HG02973 (cell line): Measurements from ENCODE around the gene CLCN2.
"Not testable (repeated sequence)": the region's sequence is repeated elsewhere in the genome, so short reads cannot be mapped to it uniquely, and the experiment has no call there.

ENCODE experiments used
- ATAC-seq: cut with Tn5 transposase; IDR thresholded peaks from one replicate; pipeline ENCODE4 v1.9.1; 2021; ENCODE audit warnings: moderate library complexity; ENCODE audit not compliant: unreplicated experiment

The CLCN2 gene

GRCh38 chr3:184347321-184348056, 13.9 kb downstream of the CLCN2 start:
- no peak for ATAC-seq

- no peak for ATAC-seq
These were observed 14.8 kb downstream of the CLCN2 start for GRCh38 chr3:184346480-184347190.

DNA sequence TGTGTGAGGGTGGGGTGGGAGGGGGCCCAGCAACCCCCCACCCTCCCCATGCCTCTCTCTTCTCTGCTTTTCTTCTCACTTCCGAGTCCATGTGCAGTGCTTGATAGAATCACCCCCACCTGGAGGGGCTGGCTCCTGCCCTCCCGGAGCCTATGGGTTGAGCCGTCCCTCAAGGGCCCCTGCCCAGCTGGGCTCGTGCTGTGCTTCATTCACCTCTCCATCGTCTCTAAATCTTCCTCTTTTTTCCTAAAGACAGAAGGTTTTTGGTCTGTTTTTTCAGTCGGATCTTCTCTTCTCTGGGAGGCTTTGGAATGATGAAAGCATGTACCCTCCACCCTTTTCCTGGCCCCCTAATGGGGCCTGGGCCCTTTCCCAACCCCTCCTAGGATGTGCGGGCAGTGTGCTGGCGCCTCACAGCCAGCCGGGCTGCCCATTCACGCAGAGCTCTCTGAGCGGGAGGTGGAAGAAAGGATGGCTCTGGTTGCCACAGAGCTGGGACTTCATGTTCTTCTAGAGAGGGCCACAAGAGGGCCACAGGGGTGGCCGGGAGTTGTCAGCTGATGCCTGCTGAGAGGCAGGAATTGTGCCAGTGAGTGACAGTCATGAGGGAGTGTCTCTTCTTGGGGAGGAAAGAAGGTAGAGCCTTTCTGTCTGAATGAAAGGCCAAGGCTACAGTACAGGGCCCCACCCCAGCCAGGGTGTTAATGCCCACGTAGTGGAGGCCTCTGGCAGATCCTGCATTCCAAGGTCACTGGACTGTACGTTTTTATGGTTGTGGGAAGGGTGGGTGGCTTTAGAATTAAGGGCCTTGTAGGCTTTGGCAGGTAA, 15.9 kb downstream of the CLCN2 start:
- no peak for ATAC-seq

- ATAC-seq: no peak
These were observed 16.7 kb downstream of the CLCN2 start for GRCh38 chr3:184344579-184345316.

GRCh38 chr3:184343200-184343876, 18.1 kb downstream of the CLCN2 start:
- no peak for ATAC-seq

- ATAC-seq: no peak
These were observed 19.5 kb downstream of the CLCN2 start for GRCh38 chr3:184341925-184342324.

GRCh38 chr3:184339451-184340135, 21.8 kb downstream of the CLCN2 start:
- ATAC-seq: not testable (repeated sequence)

DNA sequence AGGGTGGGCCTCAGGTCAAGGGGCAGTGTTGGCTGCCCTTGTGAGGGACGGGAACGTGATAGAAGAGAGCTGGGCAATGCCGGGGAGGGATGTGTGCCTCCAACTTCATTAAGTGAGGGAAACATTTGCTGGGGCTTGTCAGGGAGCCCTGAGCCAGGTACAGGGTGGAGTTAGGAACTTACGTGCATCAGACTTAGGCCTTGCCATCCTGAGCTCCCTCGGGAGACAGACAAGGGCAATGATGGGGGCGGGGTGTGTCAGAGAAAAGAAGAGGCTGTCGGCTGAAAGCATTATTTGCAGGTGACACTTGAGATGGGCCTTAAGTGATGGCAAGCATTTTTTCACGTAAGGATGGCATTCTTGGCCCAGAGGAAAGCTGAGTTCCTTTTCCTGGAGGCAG, 22.4 kb downstream of the CLCN2 start:
- no peak for ATAC-seq

- no peak for ATAC-seq
These were observed 22.9 kb downstream of the CLCN2 start for GRCh38 chr3:184338511-184338945.

GRCh38 chr3:184337981-184338380, 23.4 kb downstream of the CLCN2 start:
- ATAC-seq: no peak

GRCh38 chr3:184337399-184337714, 24.0 kb downstream of the CLCN2 start, which contains the start of gene FAM131A:
Gene FAM131A, plus strand, starts transcription at chr3:184337600. Its CDS starts 31 bp downstream, at chr3:184337631.
- ATAC-seq: no peak

GRCh38 chr3:184336547-184337398, 24.6 kb downstream of the CLCN2 start:
- no peak for ATAC-seq

DNA sequence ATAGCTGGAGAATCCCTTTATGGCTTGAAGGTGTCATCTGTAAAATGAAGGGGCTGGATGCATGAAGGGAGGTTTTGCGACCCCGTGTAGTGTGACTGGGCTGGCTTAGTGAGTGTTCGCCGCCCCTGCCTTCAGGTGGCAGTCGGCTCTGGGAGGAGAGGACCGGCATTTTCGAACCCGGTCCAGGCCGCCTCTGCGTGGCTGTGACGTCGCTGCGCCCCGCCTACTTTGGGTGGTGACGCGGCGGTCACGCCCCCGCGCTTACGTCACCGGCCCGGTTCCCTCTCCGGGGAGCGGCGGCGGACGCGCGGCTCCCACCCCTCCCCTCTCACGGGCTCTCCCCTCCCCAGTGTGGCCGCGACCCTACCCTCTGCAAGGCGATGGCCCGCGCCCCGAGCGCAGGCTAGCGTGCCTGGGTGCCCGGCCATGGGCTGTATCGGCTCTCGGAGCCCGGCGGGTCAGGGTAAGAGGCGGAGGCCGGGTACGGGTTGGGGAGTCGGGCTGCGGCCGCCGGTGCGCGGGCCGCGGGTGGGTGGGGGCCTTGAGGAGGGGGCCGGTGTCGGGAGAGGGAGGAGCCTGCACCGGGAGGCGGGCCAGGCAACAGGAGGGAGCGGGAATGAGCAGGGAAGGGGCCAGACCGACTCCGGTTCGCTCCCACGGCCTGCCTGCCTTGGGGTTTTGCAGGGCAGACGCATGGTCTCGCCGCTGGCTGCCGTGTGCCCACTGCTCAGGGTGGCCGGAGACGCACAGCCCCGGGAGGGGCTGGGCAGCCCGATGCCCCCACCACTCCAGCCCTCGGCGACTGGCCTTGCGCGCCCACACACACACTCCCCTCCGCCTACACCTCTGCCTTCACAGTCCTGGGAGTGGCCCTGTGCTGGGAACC, 25.5 kb downstream of the CLCN2 start:
- ATAC-seq: no peak

- ATAC-seq: no peak
These were observed 26.1 kb downstream of the CLCN2 start for GRCh38 chr3:184335291-184335660.

DNA sequence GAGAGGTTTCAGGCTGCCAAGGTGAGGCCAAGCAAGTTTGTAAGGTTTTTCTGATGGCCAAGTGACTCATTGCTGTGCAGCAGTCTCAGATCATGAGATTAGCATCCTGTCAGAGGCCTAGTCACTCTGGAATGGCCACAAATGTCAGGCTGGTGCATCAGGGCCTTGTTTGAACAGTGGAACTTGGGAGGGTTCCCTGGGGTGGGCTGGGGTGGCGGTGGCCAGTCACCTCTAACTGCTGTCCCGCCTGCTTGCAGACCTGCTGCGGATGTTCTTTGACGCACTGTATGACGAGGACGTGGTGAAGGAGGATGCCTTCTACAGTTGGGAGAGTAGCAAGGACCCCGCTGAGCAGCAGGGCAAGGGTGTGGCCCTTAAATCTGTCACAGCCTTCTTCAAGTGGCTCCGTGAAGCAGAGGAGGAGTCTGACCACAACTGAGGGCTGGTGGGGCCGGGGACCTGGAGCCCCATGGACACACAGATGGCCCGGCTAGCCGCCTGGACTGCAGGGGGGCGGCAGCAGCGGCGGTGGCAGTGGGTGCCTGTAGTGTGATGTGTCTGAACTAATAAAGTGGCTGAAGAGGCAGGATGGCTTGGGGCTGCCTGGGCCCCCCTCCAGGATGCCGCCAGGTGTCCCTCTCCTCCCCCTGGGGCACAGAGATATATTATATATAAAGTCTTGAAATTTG, 26.8 kb downstream of the CLCN2 start:
- no peak for ATAC-seq

GRCh38 chr3:184333700-184334099, 27.7 kb downstream of the CLCN2 start:
- no peak for ATAC-seq

GRCh38 chr3:184333190-184333589, 28.2 kb downstream of the CLCN2 start:
- no peak for ATAC-seq
